Neuronal stem cell (in vitro differentiated cells): Measurements from ENCODE around the gene WEE2.
"Not testable (repeated sequence)": the region's sequence is repeated elsewhere in the genome, so short reads cannot be mapped to it uniquely, and the experiment has no call there.

Experiments
- DNase-seq: peaks from one replicate; pipeline ENCODE4 v3.0.0-alpha.2; 2013; ENCODE audit warnings: low spot score
- H2AFZ ChIP-seq: one replicate; pipeline ENCODE4 v1.6.1; 2013; ENCODE audit warnings: mild to moderate bottlenecking, low read length, inconsistent platforms
- H2AK5ac ChIP-seq: 2 replicates; pipeline ENCODE4 v1.6.1; 2013; ENCODE audit warnings: low read depth, mild to moderate bottlenecking, inconsistent platforms, low read length, moderate library complexity, mixed read lengths
- H2BK120ac ChIP-seq: 2 replicates; pipeline ENCODE4 v1.6.1; 2013; ENCODE audit warnings: low read depth, mild to moderate bottlenecking, inconsistent platforms, low read length, moderate library complexity, mixed read lengths
- H2BK12ac ChIP-seq: one replicate; pipeline ENCODE4 v1.6.1; 2013; ENCODE audit warnings: low read length, inconsistent platforms
- H2BK15ac ChIP-seq: 2 replicates; pipeline ENCODE4 v1.6.1; 2013; ENCODE audit warnings: mild to moderate bottlenecking, low read length, inconsistent platforms, mixed read lengths
- H2BK5ac ChIP-seq: one replicate; pipeline ENCODE4 v1.6.1; 2013; ENCODE audit warnings: inconsistent platforms, mild to moderate bottlenecking, low read length, moderate library complexity
- H3K14ac ChIP-seq: one replicate; pipeline ENCODE4 v1.6.1; 2013; ENCODE audit warnings: low read length, inconsistent platforms
- H3K18ac ChIP-seq: 2 replicates; pipeline ENCODE4 v1.6.1; 2013; ENCODE audit warnings: low read length, inconsistent platforms
- H3K23ac ChIP-seq: 2 replicates; pipeline ENCODE4 v1.6.1; 2013; ENCODE audit warnings: low read depth, mild to moderate bottlenecking, mixed read lengths, low read length, inconsistent platforms; ENCODE audit not compliant: poor library complexity
- H3K27ac ChIP-seq: replicated peaks from 3 replicates; pipeline ENCODE4 v1.5.1; 2013; ENCODE audit warnings: low read length, inconsistent platforms
- H3K27me3 ChIP-seq, 3 experiments: 2 replicates each; pipeline ENCODE4 v1.6.1; 2013; ENCODE audit warnings: low read length in 3 of 3, mild to moderate bottlenecking in 2 of 3, inconsistent platforms in 1 of 3, low read depth in 1 of 3, mixed read lengths in 1 of 3, moderate library complexity in 1 of 3; ENCODE audit not compliant: control insufficient read depth in 3 of 3, insufficient read depth in 3 of 3
- H3K36me3 ChIP-seq, 2 donors: replicated peaks in 1 of 2; 2 replicates each; pipeline ENCODE4 v1.6.1; 2013; ENCODE audit warnings: low read length in 2 of 2; ENCODE audit not compliant: control insufficient read depth in 2 of 2, insufficient read depth in 2 of 2
- H3K4ac ChIP-seq: 2 replicates; pipeline ENCODE4 v1.6.1; 2013; ENCODE audit warnings: inconsistent platforms, mild to moderate bottlenecking, low read length, moderate library complexity
- H3K4me1 ChIP-seq, 2 donors: 1 replicate in 1 of 2; 2 replicates in 1 of 2; pipeline ENCODE4 v1.6.1; 2013; ENCODE audit warnings: low read length in 2 of 2, low read depth in 1 of 2; ENCODE audit not compliant: control insufficient read depth in 2 of 2, insufficient read depth in 1 of 2
- H3K4me2 ChIP-seq: one replicate; pipeline ENCODE4 v1.6.1; 2013; ENCODE audit warnings: mild to moderate bottlenecking, low read length, inconsistent platforms; ENCODE audit not compliant: insufficient read depth, poor library complexity, severe bottlenecking
- H3K4me3 ChIP-seq, 2 donors: 2 replicates each; pipeline ENCODE4 v1.5.1; 2013; ENCODE audit warnings: low read length in 2 of 2, mild to moderate bottlenecking in 2 of 2, inconsistent platforms in 1 of 2, moderate library complexity in 1 of 2
- H3K79me1 ChIP-seq: one replicate; pipeline ENCODE4 v1.6.1; 2013; ENCODE audit warnings: low read depth, mild to moderate bottlenecking, inconsistent platforms, low read length, moderate library complexity
- H3K9ac ChIP-seq: one replicate; pipeline ENCODE4 v1.6.1; 2013; ENCODE audit warnings: mild to moderate bottlenecking, low read depth, low read length, inconsistent platforms; ENCODE audit not compliant: poor library complexity
- H3K9me3 ChIP-seq, 2 donors: replicated peaks in 1 of 2; 2 replicates each; pipeline versions ENCODE3 to v1.6.1; 2013; ENCODE audit warnings: low read length in 2 of 2, mild to moderate bottlenecking in 2 of 2, inconsistent platforms in 1 of 2, low read depth in 1 of 2, mixed read lengths in 1 of 2, moderate library complexity in 1 of 2; ENCODE audit not compliant: control insufficient read depth in 2 of 2, insufficient read depth in 1 of 2
- H4K8ac ChIP-seq: one replicate; pipeline ENCODE4 v1.6.1; 2013; ENCODE audit warnings: low read depth, mild to moderate bottlenecking, inconsistent platforms, low read length, moderate library complexity
- H4K91ac ChIP-seq: one replicate; pipeline ENCODE4 v1.6.1; 2013; ENCODE audit warnings: low read length, low read depth, mild to moderate bottlenecking, inconsistent platforms; ENCODE audit not compliant: poor library complexity
- WGBS, 2 donors: extraction: QIAGEN DNeasy Blood & Tissue Kit; methylation state at CpG; one replicate each; pipeline ENCODE4 v1.1.7; 2013; ENCODE audit warnings: missing lambda C conversion rate in 2 of 2, mixed read lengths in 1 of 2; ENCODE audit not compliant: insufficient read length in 2 of 2, insufficient replicate concordance in 1 of 2; ENCODE audit errors: extremely low coverage in 2 of 2; 5-methylcytosine and 5-hydroxymethylcytosine counted together

Gene WEE2

GRCh38 chr7:141752634-141753033 lies 44.5 kb downstream of the WEE2 start:
- Histone ChIP-seq H3K23ac (no peak overlapping the region), H4K91ac (no peak overlapping the region), H3K27me3 (no peaks in the 10 kb centered on the region), H3K4me1 (no peaks in the 10 kb centered on the region), H3K4ac (no peak overlapping the region), H3K4me2 (no peak overlapping the region), H4K8ac (no peak overlapping the region), H2AFZ (no peak overlapping the region), H2BK120ac (no peak overlapping the region), H3K14ac (no peak overlapping the region), H3K4me3 (no peak overlapping the region), H3K36me3 (peaks cover 37 to 100% of the 10 kb centered on the region in 2 donors), H2BK5ac (no peak overlapping the region), H3K27ac (no peak overlapping the region), H3K9ac (no peak overlapping the region), H2BK15ac (no peak overlapping the region), H3K18ac (no peak overlapping the region), H3K9me3 (peaks cover 3 to 41% of the 10 kb centered on the region in 2 donors), H2BK12ac (no peak overlapping the region), H3K79me1 (no peaks in the 10 kb centered on the region), H2AK5ac (no peak overlapping the region)
- DNase-seq = no peak
- WGBS, 2 donors = no CpG with 5 or more reads among the region's 13 CpGs

DNA sequence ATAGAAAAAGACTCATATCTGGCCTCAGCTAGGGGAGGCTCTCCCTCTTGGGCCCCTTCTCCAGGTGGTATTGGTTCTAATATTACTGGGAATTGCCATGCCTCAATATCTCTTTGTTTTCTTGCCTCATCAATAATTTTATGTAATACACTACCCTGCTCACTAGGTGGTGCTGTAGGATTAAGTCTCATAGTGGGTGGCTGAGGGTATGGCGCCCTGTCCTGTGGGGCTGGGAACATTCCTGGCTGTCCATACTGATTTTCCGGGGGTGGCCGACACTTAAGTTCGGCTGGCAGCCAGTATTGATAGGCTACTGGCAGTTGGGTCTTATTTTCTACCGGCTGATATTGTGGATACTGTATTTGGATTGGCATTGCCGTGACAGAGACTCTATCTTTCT lies 46.8 kb downstream of the WEE2 start:
- no peaks in the 10 kb centered on the region for H3K79me1 ChIP-seq
- no peak overlapping the region for H3K14ac ChIP-seq
- no peaks in the 10 kb centered on the region for H3K4me1 ChIP-seq
- H3K9ac ChIP-seq = no peak overlapping the region
- H3K27ac ChIP-seq = no peak overlapping the region
- H4K91ac ChIP-seq = no peak overlapping the region
- H3K4me3 ChIP-seq = no peak overlapping the region
- H4K8ac ChIP-seq = no peak overlapping the region
- H3K36me3 ChIP-seq = peaks cover 41 to 98% of the 10 kb centered on the region in 2 donors
- H3K23ac ChIP-seq = no peak overlapping the region
- peaks cover under 1 to 34% of the 10 kb centered on the region in 2 donors for H3K9me3 ChIP-seq
- DNase-seq = peak; percentile 9
- no peak overlapping the region for H2AFZ ChIP-seq
- no peak overlapping the region for H3K4ac ChIP-seq
- no peak overlapping the region for H2AK5ac ChIP-seq
- no peak overlapping the region for H2BK15ac ChIP-seq
- no CpG with 5 or more reads among the region's 6 CpGs for WGBS, 2 donors
- no peak overlapping the region for H3K4me2 ChIP-seq
- H2BK5ac ChIP-seq = no peak overlapping the region
- no peak overlapping the region for H2BK120ac ChIP-seq
- no peak overlapping the region for H3K18ac ChIP-seq
- no peaks in the 10 kb centered on the region for H3K27me3 ChIP-seq
- no peak overlapping the region for H2BK12ac ChIP-seq

- no peak within 1 kb of the TSS for H4K91ac ChIP-seq
- no peak within 1 kb of the TSS for H2BK15ac ChIP-seq
- DNase-seq = no peak
These were observed 55.6 kb downstream of the WEE2 start, which contains the start of gene TAS2R3 for GRCh38 chr7:141763797-141764196. TAS2R3 (plus strand) TSS chr7:141764097; CDS start chr7:141764159, 62 bp downstream.

DNA sequence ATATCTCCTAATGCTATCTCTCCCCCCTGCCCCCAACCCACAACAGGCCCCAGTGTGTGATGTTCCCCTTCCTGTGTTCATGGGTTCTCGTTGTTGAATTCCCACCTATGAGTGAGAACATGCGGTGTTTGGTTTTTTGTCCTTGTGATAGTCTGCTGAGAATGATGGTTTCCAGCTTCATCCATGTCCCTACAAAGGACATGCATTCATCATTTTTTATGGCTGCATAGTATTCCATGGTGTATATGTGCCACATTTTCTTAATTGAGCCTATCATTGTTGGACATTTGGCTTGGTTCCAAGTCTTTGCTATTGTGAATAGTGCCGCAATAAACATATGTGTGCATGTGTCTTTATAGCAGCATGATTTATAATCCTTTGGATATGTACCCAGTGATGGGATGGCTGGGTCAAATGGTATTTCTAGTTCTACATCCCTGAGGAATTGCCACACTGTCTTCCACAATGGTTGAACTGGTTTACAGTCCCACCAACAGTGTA lies 62.0 kb downstream of the WEE2 start:
- not testable (repeated sequence) for H3K18ac ChIP-seq, H2BK15ac ChIP-seq, H3K9ac ChIP-seq, H3K27me3 ChIP-seq, H3K27ac ChIP-seq, H2BK120ac ChIP-seq, H3K23ac ChIP-seq, H3K4me3 ChIP-seq, DNase-seq, H3K4me2 ChIP-seq, H2AK5ac ChIP-seq, H3K4me1 ChIP-seq, H2BK5ac ChIP-seq, H4K91ac ChIP-seq, H3K4ac ChIP-seq, H2BK12ac ChIP-seq, H2AFZ ChIP-seq, H3K14ac ChIP-seq, H3K79me1 ChIP-seq, H3K9me3 ChIP-seq, H4K8ac ChIP-seq
- WGBS, 2 donors = no CpG with 5 or more reads among the region's 3 CpGs
- peaks cover 5 to 14% of the 10 kb centered on the region in 2 donors for H3K36me3 ChIP-seq

More at GRCh38 chr7:141763797-141764196, 55.6 kb downstream of the WEE2 start, which contains the start of gene TAS2R3:
- Histone ChIP-seq H3K14ac (no peak within 1 kb of the TSS), H3K27ac (no peak within 1 kb of the TSS), H3K27me3 (no peaks in the 10 kb centered on the region), H2BK120ac (no peak within 1 kb of the TSS), H3K23ac (no peak within 1 kb of the TSS), H3K4me3 (no peak within 1 kb of the TSS), H3K4ac (no peak within 1 kb of the TSS), H3K4me1 (no peaks in the 10 kb centered on the region), H3K9me3 (no peaks in the 10 kb centered on the region), H2AFZ (no peak within 1 kb of the TSS), H4K8ac (no peak within 1 kb of the TSS), H3K79me1 (no peaks in the 10 kb centered on the region), H3K9ac (no peak within 1 kb of the TSS), H2BK12ac (no peak within 1 kb of the TSS), H3K18ac (no peak within 1 kb of the TSS), H3K4me2 (no peak within 1 kb of the TSS), H2BK5ac (no peak within 1 kb of the TSS), H3K36me3 (peaks cover 13 to 69% of the 10 kb centered on the region in 2 donors), H2AK5ac (no peak within 1 kb of the TSS)
- no CpG with 5 or more reads among the region's 3 CpGs for WGBS, 2 donors
